HG02759 (cell line): ENCODE data around the gene FUCA1.
"Not testable (repeated sequence)": the region's sequence is repeated elsewhere in the genome, so short reads cannot be mapped to it uniquely, and the experiment has no call there.

Experiments used
- ATAC-seq: cut with Tn5 transposase; IDR thresholded peaks from one replicate; pipeline ENCODE4 v1.9.1; 2021; ENCODE audit warnings: mild to moderate bottlenecking, moderate library complexity; ENCODE audit not compliant: unreplicated experiment

The FUCA1 gene

DNA sequence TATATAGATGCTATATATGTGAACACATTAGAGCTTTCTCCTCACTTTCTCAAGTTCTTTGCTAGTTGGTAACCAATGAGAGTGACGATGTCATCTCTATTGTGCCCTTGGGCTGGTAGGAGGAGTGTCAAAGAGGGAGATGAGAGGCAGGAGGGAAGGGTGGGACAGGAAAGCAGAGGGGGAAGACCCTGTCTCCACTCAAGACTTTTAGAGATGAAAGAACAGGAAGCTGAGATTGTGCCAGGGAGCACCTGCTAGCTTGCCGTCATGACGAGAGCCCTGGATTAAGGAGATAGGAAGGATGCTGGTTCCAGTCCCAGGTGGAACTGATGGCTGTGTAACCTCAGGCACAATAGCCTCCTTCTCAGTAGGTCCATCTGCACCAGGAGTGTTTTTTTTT is 28.4 kb upstream of the FUCA1 start:
- ATAC-seq, result no peak

DNA sequence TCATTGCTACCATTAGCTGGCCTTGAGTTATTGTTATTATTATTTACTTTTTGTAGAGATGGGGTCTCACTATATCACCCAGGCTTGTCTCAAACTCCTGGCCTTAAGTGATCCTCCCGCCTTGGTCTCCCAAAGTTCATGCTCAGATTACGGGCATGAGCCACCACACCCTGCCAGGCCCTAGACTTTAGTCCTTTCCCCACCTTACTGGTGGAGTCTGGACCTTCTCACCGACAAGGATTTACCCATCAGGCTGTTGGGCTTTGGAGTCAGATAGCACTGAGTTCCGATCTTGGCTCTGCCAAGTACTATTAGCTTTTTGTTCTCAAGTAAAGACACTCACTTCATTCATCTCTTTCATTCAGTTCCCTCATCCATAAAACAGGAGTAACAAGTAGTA is 27.9 kb upstream of the FUCA1 start:
- no peak for ATAC-seq

DNA sequence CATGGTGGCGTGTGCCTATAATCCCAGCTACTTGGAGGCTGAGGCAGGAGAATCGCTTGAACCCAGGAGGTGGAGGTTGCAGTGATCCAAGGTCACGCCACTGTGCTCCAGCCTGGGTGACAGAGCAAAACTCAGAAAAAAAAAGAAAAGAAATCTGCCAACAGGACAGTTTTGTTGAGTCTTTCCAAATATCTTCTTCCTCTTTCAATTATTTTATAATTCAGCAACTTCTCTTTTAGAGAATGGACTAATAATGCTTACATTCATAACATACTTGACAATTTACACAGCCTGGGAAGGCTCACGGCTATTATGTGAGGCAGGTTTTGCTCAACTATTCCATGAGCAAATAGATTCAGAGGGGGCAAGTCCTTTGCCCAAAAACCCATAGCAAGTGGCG is 27.0 kb upstream of the FUCA1 start:
- no peak for ATAC-seq

DNA sequence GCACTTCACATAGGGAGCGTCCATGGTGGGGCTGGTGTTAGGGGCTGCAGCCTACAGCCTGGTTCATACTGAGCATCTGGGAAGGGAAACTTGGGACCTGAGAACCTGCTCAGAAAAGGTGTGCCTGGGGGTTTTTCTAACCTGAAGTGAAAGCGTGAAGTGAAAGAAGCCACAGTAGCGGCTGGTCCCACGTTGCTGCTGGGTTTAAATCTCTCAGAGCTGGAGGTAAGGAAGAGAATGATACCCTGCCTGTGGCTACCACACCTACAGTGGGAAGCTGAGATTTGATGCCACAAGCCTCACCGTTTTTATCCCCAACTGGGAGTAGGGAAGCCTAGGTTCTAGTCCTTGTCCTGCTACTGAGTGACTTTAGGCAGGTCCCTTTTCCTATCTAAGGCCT is 21.0 kb upstream of the FUCA1 start:
- no peak for ATAC-seq

DNA sequence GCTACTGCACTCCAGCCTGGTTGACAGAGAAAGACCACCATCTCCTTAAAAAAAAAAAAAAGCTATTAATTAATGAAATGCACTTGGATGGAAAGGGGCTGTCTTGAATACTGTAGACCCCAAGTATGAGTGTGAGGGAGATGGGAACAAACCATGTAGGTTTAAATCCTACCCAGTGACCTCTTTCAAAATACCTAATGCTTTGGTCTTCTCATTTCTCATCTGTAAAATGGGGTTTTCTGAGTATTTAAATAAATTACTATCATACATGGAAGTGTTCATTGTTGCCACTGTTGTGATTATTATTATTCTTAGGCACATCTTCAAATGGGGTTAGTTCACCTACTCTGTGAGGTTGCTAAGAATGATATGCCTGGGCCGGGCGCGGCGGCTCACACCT is 17.1 kb upstream of the FUCA1 start:
- no peak for ATAC-seq

DNA sequence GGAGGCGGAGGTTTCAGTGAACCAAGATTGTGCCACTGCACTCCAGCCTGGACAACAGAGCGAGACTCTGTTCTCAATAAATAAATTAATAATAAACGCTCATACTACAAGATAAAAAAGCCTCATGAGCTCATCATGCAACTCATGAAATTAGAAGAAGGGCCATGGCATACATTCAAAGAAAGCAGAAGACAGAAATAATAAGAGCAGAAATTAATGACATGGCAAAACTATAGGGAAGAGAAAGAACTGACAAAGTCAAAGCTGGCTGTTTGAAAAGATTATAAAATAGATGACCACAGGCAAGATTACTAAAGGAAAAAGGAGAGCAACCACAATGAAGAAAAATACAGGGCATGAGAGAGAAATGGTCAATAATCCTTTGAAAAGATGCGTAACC is 14.7 kb upstream of the FUCA1 start:
- no peak for ATAC-seq

DNA sequence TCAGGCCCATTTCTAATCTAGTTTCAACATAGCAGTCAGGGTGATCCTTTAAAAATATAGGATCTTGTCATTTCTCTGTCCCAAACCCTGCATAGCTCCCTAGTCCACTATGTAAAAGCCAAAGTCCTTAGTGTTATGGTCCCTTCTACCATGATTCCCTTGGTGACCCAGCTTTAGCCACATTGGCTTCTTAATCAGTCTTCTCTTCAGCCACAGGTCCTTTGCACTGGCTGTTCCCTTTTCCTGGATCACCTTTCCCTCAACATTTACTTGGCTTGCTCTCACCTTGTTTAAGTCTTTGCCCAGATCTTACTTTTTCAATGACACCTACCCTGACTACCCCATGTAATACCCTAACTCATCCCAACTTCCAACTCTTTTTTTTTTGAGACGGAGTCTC is 11.7 kb upstream of the FUCA1 start:
- no peak for ATAC-seq

DNA sequence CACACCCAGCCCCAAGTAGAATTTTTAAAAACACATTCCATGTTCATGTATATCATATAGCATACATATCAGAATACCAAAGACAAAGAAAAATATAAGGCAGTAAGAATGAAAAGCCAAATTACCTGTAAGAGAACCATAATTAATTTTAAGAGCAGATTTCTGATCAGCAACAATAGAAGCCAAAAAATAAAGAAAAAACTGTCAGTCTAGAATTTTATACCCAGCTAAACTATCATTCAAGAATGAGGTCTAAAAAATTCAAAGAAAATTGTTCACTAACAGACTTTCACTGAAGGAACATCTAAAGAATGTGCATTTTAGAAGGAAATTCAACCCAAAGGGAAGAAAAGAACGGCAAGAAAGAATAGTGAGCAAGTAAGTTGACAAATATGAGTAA is 10.6 kb upstream of the FUCA1 start:
- no peak for ATAC-seq

DNA sequence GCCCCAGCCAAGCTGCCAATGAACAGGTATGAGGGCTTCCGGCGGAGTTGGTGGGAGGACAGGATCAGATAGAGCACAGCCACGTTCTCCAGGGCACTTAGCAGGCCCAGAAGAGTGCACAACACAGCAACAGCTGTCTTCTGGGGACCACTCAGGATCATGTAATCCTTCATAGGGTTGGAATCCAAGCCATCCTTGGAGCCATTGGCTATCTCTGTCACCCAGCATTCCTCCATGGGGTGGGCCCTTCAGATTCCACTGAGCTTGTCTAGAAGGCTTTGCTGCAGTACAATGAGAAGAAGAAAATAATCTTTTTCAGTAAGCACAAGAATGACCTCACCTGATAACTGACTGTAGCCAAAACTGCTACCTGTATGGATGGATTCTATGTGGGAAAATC is 7.3 kb upstream of the FUCA1 start:
- no peak for ATAC-seq

DNA sequence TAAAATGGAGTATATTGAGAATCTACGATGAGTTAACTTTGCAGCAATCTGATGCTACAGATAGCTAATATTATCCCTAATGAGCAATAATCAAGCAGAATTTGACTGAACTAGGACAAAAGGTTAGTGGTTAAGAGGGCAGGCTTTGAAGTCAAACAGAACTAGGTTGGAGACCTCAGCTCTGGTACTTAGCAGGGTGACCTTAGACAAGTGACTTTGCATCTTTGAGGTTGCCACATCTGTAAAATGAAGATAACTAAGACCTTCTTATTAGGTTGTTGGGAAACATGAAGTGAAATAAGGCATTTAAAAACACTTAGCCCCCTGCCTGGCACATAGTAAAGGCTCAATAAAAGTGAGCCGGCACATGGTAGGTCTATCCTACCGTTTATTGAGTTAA is 4.3 kb upstream of the FUCA1 start:
- ATAC-seq, result no peak

DNA sequence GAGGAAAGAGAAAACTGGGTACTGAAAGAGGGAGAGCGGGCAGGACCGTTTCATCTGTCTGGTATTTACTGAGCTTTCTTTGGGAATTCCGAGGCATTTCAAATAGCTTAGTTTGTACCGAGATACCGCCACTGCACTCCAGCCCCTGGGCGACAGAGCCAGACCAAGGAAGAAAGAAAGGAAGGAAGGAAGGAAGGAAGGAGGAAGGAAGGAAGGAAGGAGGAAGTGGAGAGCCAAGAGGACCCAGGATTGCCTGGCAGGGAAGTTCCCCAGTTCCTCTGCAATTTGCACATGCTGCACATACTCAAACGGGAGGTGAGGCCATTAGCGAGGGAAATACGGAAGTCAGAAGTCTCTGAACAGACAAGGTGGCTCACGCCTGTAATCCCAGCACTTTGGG is 961 bp upstream of the FUCA1 start:
- ATAC-seq, result no peak

DNA sequence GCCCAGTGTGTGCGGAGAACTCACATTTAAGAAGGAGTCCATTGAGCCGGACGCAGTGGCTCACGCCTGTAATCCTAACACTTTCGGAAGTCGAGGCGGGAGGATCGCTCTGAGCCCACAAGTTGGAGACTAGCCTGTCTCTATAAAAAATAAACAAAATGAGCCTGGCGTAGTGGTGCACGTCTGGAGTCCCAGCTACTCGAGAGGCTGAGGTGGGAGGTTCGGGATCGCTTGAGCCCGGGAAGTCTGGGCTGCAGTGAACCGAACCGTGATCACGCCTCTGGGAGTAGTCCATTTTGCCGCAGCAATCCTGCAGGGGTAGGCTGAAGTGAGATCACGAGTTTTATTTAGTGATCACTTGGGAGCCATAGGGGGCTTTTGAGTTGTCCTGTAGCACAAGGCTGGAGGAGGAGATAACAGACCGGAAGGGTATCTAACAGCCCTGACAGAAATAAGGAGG is 497 bp upstream of the FUCA1 start:
- ATAC-seq, result peak; percentile 5

DNA sequence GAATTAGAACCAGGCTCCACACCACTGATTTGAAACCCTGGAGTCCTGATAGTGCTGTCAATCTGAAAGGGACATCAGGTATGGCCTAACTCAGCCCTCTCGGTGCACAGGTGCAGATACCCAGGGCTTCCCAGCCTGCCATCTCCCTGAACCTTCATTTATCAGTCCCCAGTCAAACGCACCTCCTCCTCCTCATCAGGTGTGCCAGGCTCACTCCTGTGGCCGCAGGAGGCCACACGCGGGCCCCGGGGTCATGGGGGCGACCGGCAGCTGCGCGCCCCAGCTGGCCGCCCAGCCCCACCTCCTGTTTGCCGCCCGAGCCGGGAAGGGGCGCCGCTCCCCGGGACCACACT is 572 bp downstream of the FUCA1 start:
- no peak for ATAC-seq

DNA sequence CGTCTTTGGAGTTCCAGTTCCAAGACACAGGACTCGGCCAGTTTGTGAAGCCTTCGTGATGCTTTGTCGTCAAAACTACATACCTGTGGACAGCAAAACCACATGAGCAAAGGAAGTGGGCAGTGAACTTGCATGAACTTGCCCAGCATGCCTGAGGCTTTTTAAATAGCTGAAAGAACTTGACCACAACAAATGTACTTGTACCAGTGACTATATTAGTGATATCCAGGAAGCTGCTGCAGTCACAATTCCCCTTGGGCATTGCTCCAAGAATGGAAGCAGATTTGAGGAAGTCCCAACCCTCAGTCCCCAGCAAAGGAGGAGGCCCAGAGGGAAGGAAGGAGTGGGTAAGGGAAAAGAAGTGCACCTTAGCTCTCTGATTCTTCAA is 2.6 kb downstream of the FUCA1 start:
- no peak for ATAC-seq

DNA sequence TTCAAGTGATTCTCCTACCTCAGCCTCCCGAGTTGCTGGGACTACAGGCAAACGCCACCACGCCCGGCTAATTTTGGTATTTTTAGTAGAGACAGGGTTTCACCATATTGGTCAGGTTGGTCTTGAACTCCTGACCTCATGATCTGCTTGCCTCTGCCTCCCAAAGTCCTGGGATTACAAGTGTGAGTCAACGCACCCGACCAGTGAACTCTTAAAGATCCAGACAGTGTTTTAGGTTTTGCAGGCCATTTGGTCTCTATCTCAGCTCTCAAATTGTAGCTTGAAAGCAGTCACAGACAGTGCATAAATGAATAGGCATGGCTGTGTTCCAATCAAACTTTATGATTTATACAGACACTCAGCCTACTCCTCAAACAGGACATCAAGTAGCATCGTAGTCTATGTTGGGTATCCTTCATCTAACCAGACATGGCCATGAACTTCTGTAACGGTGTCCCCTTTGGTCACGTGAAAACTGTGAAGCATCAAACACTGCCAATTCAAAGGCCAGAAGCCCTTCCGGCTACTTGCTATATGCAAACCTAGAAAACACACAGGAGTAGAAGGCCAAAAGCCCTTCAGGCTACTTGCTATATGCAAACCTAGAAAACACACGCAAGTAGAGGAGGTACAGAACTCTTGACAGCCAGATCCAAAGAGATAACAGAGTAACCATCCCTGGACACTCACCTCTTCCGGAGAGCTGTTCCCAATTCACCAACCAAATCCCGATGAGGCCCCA is 3.1 kb downstream of the FUCA1 start:
- no peak for ATAC-seq

DNA sequence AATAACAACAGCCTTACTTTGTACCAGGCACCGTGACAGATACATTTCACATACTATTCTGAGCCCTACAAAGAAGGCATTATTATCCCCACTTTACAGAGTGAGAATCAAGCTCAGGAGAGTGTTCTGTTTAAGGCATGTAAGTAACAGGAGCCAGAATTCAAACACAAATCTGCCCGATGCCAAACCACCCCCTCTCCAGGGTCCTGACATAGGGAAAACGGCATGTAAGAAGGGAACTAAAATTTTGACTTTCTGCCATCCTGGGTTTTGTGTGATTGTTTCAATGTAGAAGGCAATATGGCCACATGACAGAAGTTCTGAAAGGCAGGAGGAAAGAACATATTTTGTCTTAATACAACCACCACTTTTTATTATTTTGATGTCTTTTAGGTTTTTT is 5.5 kb downstream of the FUCA1 start:
- ATAC-seq, result no peak

DNA sequence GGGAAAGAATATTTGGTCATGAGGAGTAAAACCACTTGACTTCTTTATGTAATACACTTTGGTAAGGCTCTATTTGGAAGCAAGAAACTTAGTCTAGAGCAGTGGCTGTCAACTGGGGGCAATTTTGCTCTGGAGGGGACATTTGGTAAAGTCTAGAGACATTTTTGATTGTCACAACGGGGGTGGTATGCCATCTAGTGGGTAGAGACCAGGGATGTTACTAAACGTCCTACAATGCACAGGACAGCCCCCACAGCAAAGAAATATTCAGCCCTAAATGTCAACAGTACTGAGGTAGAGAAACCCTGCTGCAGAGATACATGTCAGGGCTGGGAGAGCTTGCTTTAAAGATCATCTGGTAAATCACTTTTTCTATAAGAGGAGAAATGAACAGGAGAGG is 13.5 kb downstream of the FUCA1 start:
- no peak for ATAC-seq

DNA sequence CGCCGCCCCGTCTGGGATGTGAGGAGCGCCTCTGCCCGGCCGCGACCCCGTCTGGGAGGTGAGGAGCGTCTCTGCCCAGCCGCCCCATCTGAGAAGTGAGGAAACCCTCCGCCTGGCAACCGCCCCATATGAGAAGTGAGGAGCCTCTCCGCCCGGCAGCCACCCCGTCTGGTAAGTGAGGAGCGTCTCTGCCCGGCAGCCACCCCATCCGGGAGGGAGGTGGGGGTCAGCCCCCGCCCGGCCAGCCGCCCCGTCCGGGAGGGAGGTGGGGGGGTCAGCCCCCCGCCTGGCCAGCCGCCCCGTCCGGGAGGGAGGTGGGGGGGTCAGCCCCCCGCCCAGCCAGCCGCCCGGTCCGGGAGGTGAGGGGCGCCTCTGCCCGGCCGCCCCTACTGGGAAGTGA is 15.0 kb downstream of the FUCA1 start:
- not testable (repeated sequence) for ATAC-seq

DNA sequence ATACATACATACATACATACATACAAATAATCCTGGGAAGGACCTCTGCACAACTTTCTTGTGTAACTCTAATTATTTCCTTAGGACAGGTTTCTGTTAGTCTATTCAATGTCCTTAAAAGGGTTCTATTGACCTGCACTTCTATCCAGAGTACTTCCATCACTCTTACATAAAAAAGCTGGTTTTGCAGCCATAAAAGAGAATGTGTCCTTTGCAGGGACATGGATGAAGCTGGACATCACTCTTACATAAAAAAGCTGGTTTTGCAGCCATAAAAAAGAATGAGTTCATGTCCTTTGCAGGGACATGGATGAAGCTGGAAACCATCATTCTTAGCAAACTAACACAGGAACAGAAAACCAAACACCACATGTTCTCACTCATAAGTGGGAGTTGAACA is 16.7 kb downstream of the FUCA1 start:
- ATAC-seq, result not testable (repeated sequence)

DNA sequence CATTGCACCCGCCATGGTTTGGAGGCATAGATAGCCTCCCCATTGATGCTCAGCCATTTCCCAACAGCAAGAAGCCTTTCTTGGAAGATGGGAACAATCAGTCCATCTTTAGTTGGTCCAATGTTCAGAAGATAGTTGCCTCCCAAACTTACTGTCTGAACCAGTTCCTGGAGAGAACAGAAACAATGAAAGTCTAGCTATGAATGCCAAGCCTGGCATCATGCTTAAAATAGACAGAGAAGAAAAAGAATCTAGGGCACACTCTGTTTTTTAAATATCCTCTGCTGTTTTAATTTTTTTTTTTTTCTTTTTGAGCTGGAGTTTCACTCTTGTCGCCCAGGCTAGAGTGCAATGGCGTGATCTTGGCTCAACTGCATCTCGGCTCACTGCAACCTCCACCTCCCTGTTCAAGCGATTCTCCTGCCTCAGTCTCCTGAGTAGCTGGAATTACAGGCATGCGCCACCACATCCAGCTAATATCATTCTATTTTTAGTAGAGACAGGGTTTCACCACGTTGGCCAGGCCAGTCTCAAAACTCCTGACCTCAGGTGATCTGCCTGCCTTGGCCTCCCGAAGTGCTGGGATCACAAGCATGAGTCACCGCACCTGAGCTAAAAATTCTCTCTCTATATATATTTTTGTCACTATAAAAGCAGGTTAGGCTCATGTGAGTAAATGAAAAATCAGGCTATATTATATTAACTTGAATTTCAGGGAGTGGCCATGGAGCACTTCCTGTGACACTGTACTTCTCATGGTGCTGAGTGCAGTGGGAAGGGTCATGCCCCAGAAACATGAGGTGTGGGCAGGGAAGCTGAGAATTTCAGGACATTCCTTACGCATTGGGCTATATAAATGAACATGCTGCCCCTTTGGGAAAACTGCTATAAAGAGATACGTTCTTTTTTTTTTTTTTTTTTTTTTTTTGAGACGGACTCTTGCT is 19.1 kb downstream of the FUCA1 start:
- ATAC-seq, result no peak

DNA sequence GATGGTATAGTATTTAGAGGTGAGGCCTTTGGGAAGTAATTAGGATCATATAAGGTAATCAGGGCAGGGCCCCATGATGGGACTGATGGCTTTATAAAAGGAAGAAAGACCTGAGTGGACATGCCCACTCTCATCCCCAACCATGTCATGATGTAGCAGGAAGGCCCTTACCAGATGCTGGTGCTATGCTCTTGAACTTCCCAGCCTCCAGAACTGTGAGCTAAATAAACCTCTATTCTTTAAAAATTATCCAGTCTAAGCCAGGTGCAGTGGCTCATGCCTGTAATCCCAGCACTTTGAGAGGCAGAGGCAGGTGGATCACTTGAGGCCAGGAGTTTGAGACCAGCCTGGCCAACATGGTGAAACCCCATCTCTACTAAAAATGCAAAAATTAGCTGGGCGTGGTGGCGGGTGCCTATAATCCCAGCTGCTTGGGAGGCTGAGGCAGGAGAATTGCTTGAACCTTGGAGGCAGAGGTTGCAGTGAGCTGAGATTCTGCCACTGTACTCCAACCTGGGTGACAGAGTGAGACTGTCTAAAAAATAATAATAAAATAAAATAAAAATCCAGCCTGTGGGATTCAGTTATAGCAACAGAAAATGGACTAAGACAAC is 20.5 kb downstream of the FUCA1 start:
- not testable (repeated sequence) for ATAC-seq

DNA sequence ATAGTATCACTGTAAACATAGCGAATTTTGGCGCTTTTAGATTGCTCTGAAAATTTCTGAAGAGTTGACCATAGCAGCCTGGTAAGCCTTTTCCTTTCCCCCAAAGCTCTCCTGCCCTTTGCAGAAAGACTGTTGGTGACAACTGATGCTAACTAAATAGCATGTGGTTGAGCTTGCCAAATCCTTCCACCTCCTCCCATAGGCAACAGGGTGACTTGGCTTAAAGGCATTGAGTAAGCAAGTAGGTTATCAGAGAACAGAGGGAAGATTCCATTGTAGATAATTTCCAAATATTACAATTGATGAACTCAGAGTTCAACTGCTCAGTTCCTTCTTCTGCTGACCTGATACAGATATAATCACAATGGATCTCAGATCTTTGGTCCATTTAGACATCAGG is 22.9 kb downstream of the FUCA1 start:
- ATAC-seq, result no peak
